GM21529 (cell line): Measurements from ENCODE around the gene GDPD2.
A peak's percentile ranks its signal among the peaks of the same experiment; 100 is the strongest.
"Not testable (repeated sequence)": the region's sequence is repeated elsewhere in the genome, so short reads cannot be mapped to it uniquely, and the experiment has no call there.

Experiments used
- ATAC-seq: cut with Tn5 transposase; IDR thresholded peaks from one replicate; pipeline ENCODE4 v1.9.1; 2021; ENCODE audit not compliant: unreplicated experiment

GDPD2 gene, protein sequence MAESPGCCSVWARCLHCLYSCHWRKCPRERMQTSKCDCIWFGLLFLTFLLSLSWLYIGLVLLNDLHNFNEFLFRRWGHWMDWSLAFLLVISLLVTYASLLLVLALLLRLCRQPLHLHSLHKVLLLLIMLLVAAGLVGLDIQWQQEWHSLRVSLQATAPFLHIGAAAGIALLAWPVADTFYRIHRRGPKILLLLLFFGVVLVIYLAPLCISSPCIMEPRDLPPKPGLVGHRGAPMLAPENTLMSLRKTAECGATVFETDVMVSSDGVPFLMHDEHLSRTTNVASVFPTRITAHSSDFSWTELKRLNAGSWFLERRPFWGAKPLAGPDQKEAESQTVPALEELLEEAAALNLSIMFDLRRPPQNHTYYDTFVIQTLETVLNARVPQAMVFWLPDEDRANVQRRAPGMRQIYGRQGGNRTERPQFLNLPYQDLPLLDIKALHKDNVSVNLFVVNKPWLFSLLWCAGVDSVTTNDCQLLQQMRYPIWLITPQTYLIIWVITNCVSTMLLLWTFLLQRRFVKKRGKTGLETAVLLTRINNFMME

DNA sequence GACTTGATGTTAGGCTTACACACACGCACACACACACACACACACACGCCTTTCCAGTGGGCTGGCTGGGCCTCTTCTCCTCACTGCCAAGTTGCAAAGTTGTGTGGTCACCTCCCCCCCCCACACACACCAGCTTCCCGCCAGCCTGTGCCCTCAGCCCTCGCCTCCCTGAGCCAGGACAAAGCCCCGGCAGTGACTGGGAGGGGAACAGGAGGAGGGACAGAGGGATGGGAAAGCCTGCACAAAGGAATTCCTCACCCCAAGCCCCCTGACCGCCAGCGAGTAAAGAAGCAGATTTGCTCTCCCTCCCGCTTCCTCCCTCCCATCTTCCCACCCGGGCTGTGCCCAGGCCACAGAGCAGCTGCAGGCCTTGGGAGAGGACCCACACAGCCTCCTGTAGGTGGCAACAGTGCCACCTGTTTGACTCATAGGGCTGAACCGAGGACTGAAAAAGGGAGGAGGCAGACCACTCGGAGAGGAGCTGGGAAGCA lies at the start of gene GDPD2:
Gene GDPD2 (plus strand): TSS at position 464 of the 491 bp plus-strand sequence. CDS start 1,671 bp downstream, outside the sequence.
- no peak for ATAC-seq

DNA sequence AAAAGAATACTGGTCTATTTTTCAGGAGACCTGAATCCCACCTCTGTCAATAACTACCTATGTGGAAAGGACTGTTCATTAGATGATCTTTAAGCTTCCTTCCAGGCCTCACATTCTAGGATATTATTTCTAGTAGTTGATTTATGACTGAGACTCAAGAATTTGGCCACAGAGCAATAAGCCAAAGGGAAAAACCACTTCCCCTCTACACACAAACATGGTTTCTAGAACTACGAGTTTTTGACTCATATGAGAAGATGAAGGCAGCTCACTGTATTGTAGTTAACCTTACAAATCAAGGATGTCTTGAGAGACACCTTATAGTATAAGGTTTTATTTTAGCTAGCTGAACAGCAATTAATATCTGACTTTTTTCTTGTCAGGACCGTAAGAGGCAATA lies 36.9 kb upstream of the GDPD2 start:
- ATAC-seq: no peak

DNA sequence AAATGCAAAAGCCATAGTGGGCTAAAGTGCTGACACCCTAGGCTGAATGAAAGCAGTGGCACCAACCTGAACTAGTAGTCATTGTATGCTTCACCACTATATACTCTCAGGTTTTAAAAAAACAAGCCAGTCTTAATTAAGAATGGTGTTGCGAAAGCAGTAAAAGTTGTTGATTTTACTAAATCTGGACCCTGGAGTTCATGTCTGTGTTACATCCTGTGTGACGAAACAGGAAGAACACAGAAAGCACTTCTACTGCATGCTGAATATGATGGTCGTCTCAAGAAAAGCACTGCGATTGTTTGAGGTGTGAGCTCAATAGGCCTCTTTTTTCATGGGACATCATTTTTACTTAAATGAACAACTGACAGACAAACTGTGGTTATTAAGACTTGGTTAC lies 24.2 kb upstream of the GDPD2 start:
- no peak for ATAC-seq

DNA sequence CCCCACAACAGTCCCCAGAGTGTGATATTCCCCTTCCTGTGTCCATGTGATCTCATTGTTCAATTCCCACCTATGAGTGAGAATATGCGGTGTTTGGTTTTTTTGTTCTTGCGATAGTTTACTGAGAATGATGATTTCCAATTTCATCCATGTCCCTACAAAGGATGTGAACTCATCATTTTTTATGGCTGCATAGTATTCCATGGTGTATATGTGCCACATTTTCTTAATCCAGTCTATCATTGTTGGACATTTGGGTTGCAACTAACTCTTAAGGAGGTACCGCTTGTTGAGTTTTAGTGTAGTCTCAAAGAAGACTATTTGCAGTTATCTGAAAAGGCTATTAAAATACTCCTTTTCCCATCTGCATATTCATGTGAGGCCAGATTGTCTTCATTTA lies 22.9 kb upstream of the GDPD2 start:
- ATAC-seq: not testable (repeated sequence)

DNA sequence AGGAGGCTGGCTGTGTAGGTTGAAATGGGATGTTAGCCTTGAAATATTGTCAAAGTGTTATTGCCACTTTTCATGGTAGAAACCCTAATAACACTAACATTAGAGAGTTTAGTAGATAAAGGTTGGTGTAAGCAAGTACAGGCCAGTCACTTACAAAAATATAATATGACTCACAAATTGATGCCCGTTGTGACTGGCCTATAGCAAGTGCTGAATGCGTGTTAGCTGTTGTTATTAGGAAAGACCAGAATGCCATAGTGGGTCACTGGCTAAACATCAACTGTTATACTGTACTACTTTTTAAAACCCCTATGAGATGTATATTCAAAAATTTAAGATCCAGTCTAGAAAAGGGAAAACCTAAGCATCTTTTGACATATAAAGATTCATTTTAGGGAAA lies 20.4 kb upstream of the GDPD2 start:
- no peak for ATAC-seq

DNA sequence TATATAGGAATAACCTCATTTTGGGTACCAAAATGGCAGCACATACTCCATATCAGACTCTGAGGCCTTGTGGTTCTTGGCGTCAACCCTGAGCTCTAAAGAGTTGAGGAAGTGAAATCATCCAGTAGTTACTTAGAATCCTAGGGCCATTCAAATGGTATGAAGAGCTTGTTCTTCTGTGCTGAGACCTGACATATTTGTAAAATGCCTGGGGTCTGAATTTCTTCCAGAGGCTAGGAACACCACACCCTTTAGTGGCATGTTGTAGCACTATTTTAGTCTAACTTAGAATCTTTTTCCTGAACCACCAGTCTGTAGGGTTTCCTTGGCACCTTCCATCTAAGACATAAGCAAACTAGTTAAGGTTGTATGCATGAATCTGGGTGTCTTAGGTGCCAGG lies 18.1 kb upstream of the GDPD2 start:
- ATAC-seq: no peak

DNA sequence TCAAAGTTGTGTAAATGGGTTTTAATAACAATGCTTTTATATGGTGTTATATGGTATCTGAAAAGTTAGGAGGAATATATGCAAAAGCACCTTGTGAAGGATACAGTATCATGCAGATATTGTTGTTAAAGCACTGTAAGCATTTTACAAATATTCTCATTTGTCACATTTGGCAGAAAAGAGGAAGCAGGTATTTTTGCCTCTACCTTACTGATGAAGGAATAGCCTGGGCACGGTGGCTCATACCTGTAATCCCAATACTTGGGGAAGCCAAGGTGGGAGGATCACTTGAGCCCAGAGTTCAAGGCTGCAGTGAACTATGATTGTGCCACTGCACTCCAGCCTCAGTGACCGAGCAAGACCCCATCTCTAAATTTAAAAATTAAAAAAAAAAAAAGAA lies 12.2 kb upstream of the GDPD2 start:
- no peak for ATAC-seq

DNA sequence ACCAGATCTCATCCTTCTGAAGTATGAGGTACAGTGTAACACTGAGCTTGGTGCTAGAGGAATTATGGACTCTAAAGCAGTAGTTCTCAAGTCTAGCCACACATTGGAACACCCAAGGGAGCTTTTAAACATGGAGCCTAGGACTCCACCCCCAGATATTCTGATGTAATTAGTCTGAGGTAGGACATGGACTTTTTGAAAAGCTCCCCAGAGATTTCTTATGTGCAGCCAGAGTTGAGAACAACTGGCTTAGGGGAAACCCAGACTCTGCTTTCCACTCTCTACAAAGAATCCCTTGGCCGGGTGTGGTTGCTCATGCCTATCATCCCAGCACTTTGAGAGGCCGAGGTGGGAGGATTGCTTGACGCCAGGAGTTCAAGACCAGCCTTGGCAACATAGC lies 11.6 kb upstream of the GDPD2 start:
- no peak for ATAC-seq

DNA sequence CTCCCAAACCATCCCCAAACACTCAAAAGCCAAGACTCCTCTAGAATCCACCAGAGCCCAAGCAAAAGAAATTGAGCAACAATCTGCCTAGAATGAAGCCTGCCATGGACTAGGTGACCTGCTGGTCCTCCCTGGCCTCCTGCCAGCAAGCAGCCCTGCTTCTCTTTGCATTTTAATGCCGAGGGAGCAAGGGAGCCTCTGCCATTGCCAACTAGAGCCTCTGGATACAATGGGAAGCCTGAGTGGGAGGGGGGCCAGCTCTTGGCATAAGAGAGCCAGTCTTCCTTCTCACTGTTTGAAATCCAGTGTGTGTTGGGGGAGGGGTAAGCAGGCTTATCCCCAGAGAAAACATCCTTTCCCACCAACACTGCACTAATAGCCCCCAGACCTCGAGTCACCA lies 1.5 kb upstream of the GDPD2 start:
- no peak for ATAC-seq

DNA sequence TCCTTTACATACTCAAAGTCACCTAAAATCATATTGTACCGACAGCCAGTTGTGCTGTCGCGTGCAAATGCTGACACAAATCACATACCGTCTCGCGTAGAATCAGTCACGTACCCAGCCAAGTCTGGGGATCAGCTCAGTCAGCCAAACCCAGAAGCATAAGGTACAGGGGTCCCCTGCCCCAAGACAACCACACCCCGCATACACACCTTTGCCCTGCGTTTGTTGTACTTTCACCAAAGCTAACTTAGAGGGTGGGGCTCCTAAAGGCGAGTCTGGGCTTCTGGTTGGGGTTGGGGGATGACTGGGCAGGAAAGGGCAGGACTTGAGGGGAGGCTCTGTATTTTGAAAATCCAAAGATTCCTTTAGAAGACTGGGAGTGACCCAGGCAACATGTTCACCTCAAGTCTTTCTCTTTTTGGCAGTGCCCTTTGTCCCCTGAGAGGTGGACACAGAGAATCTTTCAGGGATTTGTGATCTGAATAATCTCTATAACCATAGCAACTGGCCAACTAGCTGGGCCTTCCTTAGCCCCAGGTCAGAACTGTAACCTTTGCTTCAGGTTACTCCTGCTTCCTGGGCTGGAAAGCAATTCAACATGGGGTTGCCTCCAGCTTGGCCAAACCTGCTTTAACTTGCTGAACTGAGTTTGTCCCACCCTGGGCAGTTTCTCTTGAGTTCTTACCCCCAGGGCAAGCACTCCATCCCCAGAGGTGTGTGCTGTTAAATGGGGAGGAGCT lies 992 bp downstream of the GDPD2 start:
- no peak for ATAC-seq

DNA sequence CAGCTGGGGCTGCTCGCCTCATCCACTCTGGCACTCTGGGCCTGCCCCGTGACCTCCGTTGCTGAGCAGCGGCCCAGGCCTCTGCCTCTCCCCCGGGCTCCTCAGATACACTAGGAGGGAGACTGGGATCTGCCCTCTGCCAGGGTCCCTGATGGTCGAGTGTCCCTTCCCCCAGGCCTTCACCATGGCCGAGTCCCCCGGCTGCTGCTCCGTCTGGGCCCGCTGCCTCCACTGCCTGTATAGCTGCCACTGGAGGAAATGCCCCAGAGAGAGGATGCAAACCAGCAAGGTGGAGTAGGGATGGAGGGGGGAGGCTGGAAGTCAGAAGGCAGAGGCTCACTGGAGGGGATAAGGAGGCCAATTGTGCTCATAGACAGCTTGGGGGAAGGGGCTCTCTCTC lies 1.7 kb downstream of the GDPD2 start:
- ATAC-seq: no peak

DNA sequence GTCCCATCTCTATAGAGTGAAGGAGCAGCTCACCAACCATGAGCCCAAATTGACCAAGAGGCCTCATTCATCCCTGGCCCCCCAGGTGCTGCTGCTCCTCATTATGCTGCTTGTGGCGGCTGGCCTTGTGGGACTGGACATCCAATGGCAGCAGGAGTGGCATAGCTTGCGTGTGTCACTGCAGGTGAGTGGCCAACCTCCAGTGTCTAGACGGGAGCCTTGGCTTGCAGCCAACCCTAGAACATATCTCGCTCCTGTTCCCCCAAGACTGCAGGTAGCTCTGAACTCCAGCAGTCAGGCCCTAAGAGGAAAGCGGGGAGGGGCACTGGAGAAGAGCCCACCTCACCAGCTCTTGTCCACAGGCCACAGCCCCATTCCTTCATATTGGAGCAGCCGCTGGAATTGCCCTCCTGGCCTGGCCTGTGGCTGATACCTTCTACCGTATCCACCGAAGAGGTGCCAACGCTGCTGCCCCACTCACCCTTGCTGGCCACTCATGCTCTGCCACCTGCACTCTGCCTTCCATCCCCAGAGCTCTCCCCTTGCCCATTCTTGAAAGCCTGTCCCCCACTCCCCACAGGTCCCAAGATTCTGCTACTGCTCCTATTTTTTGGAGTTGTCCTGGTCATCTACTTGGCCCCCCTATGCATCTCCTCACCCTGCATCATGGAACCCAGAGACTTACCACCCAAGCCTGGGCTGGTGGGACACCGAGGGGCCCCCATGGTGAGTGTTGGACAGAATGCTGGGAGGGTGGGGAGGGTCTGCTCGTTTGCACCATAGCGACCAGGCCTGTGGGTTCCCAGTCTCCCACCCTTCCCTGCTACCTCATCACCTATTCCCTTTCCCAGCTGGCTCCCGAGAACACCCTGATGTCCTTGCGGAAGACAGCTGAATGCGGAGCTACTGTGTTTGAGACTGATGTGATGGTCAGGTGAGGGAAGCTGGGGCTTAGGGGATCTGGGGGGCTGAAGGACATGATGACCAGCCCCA lies 3.5 kb downstream of the GDPD2 start:
- no peak for ATAC-seq

DNA sequence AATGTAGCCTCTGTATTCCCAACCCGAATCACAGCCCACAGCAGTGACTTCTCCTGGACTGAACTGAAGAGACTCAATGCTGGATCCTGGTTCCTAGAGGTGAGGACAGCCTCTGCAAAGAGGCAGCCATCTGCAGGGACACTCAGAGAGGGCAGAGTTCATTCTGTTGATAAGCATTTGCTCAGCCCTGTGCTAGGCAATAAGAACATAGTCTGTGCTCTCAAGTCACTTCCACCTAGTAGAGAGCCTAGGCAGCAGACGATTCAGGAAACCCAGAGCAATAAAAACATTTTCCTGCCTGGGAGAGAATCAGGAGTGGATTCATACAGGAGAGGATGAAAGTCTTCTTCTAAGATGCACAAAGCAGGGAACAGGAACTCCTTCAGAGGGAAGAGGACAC lies 4.3 kb downstream of the GDPD2 start:
- no peak for ATAC-seq

DNA sequence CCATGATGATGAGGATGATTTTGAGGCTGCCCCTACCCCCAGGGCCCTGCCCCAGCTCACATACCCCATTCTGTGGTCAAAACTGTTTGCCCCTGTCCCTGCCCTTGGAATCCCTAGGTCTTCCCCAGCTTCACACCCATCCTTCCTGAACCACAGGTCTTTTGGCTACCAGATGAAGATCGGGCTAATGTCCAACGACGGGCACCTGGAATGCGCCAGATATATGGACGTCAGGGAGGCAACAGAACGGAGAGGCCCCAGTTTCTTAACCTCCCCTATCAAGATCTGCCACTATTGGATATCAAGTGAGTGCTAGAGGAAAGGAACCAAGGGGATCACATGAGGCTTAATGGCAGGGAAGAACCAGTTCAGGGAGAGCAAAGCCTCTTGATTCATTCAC lies 6.6 kb downstream of the GDPD2 start:
- ATAC-seq: no peak

DNA sequence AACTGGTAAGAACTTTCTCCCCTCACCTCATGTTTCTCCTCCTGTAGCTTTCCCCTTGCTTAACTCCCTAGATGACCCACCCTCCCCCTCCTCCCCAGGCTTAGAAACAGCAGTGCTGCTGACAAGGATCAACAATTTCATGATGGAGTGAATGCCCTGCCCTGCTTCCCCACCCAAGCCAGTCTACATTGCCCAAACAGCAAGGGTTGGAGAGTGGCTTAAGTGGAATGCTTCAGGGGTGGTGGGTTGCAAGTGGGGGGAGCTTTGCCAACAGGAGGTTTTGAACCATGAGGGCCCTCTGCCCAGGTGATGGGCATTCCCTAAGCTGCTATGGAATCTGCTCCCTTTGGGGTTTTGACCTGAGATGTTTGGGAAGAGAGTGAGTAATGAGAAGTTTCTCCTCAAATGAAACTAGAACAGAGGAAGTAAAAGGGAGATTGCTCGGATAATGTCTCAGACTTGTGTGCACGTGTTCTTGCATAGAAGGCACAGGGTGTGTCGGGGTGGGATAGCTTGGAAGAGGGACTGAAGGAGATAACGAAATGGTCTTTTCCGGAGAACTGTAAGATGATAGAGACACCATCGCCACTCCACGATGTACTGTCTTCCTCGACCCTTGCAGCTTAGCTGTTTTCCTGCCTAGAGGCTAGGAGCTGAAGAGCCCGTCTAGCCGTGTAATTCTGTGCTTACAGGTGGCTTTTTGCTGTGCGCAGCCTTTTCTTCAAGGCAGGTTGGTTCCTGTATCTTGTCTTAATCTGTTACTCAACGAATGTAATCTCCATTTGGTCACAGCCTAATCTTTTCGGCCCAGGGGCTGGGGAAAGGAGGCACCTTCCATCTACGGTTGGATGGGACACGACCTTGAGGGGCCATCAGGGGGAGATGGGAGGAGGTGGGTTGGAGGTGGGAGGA lies 10.1 kb downstream of the GDPD2 start:
- no peak for ATAC-seq

DNA sequence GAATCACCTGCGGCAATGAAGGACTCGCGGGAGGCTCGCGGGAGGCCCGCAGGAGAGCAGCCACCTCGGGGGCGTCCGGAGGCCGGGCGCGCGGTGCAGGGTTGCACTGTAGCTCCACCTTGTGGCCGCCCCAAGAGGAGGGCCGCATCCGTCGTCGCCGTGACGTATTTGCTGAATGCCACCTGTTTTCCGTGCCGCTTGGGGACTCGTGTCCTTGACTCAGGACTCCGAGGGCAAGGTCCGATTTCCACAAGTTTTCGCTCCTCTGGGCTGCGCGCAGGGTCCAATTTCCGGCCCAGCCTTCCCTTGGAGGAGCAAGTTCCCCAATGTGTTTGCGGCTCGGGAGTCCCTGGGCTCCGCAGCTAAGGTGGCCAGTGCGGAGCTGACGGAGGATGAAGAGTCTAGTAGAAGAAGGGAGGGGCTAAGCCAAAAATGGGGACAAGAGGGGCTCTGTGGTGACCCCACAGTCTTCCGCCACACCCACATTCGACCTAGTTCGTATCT lies 10.8 kb downstream of the GDPD2 start:
- peak; percentile 71 for ATAC-seq

DNA sequence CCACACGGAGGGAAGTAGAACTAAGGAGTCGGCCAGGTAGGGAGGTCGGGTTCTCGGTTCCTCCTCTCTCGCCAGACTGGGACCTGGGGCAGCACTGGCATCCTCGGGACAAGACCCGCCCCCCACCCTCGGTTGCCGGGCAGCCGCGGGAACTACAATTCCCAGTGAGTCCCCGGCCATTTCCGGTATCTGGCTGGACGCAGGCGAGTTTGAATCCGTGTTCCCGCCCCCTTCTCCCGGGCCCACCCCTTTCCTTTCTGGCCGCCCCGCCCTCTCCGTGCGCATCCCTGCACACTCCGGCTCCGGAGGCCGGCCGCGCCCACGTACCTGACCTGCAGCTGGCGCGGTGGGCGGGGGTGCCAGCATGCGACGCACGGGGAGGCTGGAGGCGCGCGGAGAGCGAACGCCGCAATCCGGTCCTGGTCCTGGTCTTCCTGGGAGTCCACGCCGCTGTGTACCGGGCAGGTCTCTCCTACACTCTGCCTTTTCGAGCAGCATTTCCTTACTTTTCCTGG lies 11.3 kb downstream of the GDPD2 start:
- peak; percentile 72 for ATAC-seq

DNA sequence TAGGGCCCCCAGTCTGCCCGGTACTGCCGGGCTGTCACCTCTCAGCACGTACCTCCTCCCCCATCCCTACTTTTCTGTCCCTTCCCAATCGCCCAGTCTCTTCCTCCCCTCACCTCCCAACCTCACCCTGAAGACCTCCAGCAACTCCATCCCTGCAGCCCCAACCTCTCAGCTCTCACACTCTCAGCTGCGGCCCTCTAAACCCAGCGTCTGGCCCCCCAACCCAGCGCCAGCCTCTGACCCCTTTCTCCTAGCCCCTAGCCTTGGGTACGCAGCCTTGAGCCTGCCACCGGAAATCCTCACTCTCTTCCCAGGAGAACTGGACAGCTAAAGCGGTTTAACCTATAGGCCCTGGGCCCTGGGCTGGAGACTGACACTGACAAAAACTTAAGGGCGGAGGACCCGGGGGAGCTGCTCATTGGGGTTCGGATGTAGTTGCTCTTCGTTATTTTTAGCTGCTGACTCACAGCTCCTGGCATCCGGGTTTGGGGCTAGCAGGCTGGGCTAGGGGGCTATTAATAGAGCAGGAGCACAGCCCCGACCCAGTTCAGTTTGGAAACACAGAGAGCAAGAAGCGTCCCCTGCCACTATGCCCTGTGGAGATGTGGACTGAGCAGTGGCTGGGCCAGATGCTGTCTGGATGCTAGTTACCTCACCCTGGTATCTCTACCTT lies 11.9 kb downstream of the GDPD2 start:
- ATAC-seq: peak; percentile 17

DNA sequence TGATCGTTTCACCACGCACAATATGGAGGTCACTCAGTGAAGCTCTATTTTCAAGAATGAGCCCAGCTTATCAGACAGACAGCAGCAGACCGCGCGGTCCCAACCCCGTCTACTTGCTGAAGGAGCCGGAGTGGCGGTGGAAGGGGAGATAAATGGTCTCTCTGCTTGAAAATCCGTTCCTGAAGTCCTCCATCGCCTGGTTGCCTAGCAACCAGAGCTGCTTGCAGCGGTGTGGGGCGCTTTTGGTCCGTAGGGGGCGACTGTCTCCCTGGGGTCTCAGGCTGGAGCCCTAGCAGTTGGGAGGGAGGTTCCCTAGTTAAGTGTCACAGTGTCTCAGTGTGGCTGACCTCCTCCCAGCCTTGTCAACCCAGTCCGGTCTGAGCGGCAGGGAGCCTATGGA lies 13.2 kb downstream of the GDPD2 start:
- ATAC-seq: no peak
